HT1080 (cell line): ENCODE data around the gene FGD6. TPM values are rescaled to one million over a fixed set of nuclear protein-coding genes. Genes with fewer than 3 reads are reported as not detected.
"Not testable (repeated sequence)": the region's sequence is repeated elsewhere in the genome, so short reads cannot be mapped to it uniquely, and the experiment has no call there.

ENCODE experiments used
- DNase-seq: peaks from one replicate; pipeline ENCODE4 v3.0.0-alpha.2; 2015; ENCODE audit warnings: low read depth
- total RNA-seq: library from RNA; depleted of rRNA; stranded (reverse); fragments of >200 nt; shearing (Covaris generic); gene quantifications from 2 replicates; pipeline ENCODE4 v1.2.3, GENCODE V29; 2014

Gene FGD6
- total RNA-seq, 1 experiment from 2014 or later, result 9.4 TPM

GRCh38 chr12:95205685-95206084 lies 11.6 kb downstream of the FGD6 start:
- DNase-seq, result peak; percentile 80

DNA sequence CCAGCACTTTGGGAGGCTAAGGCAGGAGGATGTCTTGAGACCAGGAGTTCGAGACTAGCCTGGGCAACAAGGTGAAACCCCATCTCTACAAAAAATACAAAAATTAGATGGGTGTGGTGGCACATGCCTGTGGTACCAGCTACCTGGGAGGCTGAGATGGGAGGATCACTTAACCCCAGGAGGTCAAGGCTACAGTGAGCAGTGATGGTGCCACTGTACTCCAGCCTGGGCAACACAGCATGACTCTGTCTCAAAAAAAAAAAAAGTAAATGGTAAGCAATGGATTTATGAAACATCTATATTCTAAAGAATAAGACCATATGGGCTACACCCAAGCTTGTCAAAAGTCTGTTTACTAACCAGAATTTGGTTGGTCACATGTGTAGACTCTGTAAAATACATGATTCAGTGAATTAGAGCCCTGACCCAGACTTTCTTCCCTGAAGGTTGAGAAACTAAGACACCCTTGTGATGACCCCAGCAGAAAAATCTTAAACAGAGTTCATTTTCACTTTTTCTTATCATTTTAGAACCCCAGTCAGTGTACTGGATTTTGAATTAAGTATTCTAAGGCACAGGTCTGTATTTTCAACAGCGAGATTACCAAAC lies 12.1 kb downstream of the FGD6 start:
- DNase-seq, result no peak

GRCh38 chr12:95204141-95204866 lies 13.0 kb downstream of the FGD6 start:
- peak; percentile 99 for DNase-seq

DNA sequence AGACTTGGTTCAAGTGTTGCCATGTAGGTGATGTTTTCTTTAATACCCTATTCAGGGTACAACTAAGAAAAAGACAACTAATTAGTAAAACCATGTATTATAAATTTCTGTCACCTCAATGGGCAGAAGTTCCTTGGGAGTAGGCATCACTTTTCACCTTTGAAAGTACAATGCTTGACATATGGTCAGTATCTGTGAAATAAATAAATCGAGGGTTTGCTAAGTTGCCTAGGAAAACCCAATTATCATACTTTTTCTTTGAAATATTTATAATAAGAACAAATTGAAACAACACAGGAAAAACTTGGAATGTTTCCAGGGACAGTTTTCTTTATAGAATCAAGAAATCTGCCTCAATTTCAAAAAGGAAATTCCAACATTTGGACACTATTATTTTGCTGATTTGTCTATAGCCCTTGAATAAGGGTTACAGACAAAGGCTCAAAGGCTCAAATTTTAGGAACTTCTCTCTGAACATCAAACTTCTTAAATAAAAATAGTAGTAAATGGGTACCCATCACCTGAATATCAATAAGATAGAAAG lies 13.7 kb downstream of the FGD6 start:
- DNase-seq, result no peak

GRCh38 chr12:95202691-95203486 lies 14.4 kb downstream of the FGD6 start:
- peak; percentile 34 for DNase-seq

GRCh38 chr12:95201056-95201670 lies 16.1 kb downstream of the FGD6 start:
- DNase-seq, result peak; percentile 43

DNA sequence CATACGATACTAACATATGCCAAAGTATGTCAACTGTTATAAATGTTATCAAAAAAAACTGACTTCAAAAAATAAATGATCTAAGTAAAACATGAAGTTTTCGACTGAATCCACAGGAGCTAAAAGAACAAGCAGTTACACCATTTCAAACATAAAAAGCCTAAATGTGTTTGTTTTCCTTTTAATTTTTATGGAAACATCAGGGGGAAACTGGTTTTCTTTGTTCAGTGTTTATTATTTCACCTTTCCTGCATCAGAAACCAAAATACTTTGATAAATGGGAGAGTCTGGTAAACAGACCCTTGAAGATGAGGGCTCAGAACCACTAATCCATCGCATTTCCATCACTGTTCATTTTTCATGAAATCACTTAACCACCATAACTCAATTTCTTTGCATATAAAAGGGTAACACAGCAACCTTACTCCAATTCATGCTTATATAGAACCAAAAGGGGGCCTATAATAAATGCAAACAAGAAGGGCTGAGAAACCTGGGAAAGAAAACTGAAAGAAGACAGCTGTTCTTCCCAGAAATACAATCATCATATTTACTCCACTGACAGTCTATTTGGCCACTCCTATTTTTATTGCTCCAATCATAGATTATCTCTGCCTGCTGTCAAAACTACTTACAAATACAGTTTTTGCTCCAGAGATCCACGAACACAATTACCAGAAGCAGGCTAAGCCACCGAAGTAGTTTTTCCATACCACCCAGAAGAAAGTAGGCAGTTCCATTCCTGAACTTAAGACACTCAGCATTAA lies 17.0 kb downstream of the FGD6 start:
- no peak for DNase-seq

- DNase-seq, result no peak
Measured at GRCh38 chr12:95198914-95199313, 18.4 kb downstream of the FGD6 start.

GRCh38 chr12:95197636-95198035 lies 19.6 kb downstream of the FGD6 start:
- no peak for DNase-seq

- DNase-seq, result not testable (repeated sequence)
Measured at GRCh38 chr12:95196875-95197569, 20.2 kb downstream of the FGD6 start.

DNA sequence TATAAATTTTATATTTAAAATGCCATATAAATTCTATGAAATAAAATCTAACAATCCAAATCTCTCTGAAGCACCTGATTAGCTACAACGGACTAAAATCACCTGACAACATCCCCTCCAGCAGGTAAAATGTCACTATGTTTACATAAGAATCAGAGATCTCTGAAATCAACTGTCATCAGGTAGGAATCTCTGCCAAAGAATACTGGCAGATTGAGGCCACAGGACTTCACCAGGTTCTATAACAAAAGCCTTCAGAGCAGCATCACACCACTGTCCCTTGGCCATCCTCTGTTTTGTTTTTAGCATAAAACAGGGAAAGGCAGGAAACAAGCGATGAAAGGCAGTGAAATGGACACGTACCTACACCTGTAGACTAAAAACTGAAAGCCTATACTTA lies 22.1 kb downstream of the FGD6 start:
- no peak for DNase-seq

DNA sequence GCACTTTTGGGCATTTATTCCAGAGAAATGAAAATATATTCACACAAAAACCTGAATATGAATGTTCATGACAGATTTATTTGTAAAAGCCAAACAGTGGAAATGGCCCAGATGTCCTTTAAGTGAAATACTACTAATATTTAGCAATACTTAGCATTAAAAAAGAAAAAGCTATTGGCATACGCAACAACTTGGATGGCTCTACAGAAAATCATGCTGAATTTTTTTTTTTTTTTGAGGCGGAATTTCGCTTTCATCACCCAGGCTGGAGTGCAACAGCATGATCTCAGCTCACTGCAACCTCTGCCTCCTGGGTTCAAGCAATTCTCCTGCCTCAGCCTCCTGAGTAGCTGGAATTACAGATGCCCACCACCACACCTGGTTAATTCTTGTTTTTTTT lies 24.1 kb downstream of the FGD6 start:
- no peak for DNase-seq

DNA sequence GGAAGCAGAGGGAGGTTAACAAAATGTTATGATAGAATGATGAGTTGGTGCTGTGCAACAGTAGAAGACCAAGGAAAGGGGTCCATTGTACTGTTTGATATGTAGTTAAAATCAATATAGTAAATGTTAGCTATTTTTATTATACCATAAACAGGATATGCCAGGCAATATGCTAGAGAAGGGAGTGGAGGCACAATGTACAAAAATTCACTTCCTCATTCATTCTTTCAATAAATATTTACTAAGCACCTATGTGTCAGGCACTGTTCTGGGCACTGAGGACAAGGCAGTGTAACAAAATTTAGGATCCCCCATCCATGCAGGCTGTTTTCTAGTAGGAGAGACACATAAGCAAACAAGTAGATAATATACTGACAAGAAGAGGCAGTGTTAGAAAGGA lies 25.0 kb downstream of the FGD6 start:
- DNase-seq, result no peak

DNA sequence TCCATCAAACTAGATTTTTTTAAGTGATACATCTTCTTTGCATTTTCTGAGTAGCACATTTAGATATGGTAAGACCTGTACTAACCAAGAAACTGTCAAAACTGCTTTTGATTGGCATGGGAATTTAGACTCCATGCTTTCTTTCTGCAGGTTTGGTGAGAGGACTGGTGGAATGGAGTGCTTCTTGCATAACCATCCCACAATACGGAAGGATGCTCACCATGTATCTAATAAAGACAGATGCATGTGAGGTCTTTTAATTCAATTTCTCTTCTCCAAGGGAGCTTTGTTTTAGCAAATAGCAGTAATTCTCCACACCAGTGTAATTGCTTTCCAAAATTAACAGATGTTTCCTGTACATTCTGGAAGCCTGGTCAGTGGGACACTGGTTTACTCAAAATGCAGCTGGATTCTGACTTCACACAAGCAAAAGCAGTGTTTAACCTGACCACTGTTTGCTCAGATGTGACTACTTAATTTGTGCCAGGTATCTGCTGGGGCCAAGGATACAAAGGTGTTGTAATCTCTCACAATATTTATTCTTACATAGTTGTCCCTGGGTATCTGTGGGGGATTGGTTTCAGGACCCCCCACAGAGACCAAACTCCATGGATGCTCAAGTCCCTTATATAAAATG lies 26.1 kb downstream of the FGD6 start:
- no peak for DNase-seq

DNA sequence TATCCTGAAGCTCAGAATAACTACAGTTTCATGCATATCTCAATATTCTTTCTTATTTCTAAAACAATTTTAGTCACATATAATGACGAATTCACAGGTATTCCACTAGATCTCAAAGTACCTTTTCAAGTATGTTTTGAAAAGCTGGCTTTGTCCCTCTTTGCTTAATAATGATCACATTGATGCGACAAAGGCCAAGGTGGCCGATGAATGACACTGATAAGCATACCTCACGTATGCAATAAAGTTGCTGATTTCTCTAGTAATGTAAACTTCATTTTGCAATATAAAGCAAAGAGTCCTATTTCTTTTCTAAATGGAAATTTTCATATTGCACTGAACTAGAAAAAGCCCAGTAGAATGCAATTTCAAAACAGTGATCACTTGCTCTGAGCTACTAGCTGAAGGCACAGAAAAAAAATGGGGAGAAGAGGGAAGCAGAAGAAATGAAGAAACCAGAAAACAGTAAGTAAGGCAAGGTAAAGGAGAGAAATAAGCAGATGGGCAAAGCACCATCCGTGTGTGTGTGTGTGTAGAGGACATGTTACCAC lies 29.3 kb downstream of the FGD6 start:
- no peak for DNase-seq

- no peak for DNase-seq
Measured at GRCh38 chr12:95185854-95186253, 31.4 kb downstream of the FGD6 start.

DNA sequence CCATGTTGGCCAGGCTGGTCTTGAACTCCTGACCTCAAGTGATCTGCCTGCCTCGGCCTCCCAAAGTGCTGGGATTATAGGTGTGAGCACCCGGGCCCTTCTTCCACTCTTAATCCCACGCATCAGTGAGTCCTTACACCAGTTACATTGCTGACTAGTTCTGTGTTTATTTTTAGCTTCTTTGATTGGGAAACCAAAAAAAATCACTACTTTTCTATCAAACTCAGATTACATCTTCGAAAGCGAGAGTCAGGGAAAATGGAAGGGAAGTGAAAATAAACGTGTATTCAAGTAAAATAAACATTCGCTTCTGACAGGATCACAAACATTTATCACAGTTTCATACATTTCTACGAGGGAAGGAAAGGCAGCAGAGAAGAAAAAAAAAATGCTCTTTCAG lies 32.2 kb downstream of the FGD6 start:
- DNase-seq, result no peak

GRCh38 chr12:95184121-95184520 lies 33.1 kb downstream of the FGD6 start:
- no peak for DNase-seq

DNA sequence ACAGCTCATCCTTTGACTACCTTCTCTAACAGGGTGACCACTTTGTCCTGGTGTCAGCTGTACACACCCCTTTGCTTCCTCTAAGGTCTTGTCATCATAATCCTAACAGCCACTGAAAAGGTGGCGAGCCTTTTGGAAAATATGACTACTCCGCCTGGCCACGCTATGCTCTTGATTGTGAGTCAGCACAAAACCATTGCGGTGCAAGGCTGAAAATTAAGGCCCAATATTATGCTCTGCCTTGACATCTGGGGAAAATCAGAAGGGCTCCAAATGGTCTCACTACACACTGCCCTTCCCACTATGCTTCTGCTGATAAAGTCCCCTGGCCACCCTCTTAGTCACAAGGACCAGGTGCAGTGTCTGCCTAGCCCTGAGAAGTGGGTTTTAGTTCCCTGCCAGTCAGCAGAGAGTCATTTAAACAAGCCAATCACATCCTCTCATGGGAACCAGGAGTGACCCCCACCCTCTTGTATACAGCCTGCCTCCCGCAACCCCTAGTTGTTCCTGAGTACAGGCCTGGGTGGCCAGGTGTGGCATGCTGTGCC lies 34.3 kb downstream of the FGD6 start:
- peak; percentile 80 for DNase-seq
